Esophagus mucosa (tissue), 1 donor: ENCODE results near the gene KRT80. TPM values are rescaled to one million over a fixed set of nuclear protein-coding genes. Genes with fewer than 3 reads are reported as not detected.

Experiments used
- ATAC-seq: fragments of 200-7000 bp; cut with Tn5 transposase; one replicate; pipeline ENCODE4 v1.9.1; 2020
- total RNA-seq: library from RNA; stranded (reverse); gene quantifications from one replicate; pipeline ENCODE4 v1.2.4, GENCODE V29; 2023
- donor health status: DM: yes; HTN: yes; CAD: no.

The KRT80 gene
- total RNA-seq, 1 donor from 2014 or later: 17.9 TPM

DNA sequence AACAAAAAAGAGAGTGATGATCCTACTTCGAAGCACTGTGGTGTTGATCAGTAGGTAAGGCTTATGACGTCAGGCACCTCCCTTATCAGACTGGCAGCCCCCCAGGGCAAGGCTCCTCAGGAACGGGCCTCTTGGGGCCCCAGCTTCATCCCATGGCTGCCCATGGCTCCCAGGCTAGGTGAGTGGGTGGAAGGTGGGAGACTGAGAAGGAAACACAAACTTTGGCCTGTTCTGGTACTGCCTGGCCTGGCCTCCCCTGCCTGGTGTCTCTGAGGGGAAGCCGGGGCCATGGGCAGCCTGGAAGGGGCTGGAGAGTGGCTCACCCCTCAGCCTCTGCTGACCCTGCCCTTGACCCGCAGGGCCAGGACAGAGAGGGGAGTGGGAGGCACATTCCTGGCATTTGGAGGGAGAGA is 38.9 kb downstream of the KRT80 start:
- no peak for ATAC-seq

DNA sequence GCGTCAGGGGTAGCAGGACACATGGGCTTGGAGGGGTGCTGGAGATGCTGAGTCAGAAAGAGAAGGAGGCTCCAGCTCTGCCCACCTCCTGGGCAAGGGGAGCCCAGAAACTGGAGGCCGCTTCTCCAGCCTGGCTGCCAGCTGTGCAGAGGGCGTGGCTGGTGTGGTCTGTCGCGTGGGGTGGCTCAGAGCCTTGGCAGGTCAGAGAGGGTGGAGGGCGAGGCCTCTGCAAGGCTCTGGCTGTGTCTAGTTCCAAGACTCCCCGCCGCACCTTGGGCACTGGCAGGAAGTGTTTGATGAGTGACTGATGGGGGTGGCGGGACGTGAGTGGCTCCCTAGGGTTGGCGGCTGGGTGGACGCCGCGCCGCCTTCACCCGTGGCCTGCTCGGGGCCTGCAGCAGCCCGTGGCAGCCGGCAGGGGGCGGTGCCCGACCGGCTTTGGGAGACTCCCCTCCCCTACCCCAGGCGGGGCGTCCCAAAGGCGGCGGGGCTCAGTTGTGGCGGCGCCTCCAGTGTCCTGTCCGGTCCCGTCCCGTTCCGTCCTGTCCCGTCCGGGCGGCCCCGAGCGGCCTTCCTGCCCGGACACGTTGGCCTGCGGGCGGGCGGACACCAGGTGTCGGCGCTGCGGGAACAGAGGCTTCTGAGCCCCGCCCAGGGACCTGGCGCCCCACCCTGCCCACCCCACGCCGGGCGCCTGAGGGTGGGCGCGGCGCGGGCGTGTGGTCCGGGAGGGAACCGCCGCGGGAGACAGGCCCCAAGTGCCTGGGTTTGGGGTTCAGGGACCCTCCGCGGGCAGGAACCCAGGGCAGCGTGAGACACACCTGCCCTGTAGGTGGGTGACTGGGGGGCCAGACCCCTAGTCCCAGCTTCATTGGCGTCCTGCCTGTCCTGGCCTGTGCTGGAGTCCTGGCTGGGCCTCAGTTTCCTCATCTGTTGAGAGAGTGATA is 39.7 kb downstream of the KRT80 start:
- peak; percentile 68 for ATAC-seq

DNA sequence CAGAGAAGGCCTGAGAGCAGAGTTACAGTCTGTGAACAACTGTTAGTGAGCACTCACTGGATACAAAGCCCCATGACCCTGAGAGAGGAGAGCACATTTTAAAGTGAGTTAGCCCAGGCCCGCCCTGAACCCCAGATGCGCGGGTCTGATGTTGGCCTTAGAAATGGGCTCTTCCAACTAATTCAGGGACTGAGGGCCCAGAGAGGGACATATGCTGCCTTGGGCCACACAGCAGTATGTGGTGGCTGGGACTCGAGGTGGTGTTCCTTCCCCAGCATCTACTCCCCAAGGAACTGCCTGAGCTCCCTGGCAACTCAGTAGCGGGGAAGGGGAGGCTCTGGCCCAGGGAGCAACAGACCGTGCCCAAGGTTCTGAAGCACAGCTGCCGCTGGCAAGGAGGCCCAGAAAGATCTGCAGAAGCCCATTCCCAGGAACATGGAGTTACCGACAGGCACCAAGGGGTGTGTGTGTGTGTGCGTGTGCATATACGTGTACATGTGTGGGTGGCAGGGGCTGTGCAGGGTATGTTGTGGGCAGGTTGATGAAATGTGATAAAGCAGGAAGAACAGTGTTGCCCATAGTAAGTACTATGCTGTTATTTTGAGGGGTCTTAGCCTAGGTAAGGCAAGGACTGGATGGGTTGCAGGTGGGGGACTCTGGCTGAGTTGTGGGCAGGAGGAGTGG is 40.5 kb downstream of the KRT80 start:
- ATAC-seq: no peak

DNA sequence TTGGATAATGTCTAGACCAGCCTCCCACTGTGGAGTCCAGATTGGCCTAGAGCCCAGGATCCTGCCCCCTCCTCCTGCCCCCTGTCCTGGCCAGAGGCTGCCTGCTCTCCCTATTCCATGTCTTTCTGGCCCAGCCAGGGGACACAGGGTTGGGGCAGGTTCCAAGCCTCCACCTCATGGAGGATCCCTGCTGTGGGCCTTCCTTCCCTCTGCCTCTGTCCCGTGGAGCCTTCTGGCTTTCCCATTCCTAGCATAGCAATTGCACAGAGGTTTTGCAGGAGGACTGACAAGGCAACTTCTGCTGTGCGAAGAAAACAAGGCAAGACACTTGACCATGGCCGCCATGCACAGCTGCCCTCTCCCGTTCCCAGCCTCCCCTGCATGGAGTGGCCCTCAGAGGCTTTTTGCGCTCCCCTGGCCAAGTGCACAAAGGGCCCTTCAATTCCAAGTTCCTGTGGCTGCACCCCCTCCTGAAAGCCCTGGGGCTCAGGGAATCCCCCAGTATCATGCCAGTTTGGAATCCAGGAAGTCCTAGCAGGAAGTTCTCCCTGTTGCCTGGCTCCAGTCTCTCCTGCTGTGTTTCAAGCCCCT is 42.1 kb downstream of the KRT80 start:
- ATAC-seq: no peak

DNA sequence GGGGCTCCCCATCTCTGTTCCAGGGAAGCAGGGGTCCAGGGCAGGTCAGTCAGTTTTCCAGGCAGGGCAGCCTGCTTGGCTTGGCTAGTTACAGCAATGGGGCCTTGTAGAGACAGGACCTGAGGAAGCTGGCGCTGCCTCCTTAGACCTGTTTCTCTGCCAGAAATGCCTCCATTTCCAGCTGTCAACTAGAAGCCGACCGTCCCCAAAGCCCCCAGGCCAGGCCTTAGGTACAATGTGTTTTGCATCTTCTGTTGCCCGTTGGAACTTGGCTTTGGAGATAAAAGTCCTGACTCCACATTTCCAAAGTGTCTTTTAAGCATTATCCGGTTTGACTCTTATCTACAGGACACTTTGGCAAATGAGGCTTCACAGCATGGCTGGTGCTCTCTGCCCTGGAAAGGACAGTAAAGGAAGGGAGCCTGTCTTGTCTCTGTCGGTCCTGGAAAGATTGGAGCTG is 42.6 kb downstream of the KRT80 start:
- no peak for ATAC-seq

DNA sequence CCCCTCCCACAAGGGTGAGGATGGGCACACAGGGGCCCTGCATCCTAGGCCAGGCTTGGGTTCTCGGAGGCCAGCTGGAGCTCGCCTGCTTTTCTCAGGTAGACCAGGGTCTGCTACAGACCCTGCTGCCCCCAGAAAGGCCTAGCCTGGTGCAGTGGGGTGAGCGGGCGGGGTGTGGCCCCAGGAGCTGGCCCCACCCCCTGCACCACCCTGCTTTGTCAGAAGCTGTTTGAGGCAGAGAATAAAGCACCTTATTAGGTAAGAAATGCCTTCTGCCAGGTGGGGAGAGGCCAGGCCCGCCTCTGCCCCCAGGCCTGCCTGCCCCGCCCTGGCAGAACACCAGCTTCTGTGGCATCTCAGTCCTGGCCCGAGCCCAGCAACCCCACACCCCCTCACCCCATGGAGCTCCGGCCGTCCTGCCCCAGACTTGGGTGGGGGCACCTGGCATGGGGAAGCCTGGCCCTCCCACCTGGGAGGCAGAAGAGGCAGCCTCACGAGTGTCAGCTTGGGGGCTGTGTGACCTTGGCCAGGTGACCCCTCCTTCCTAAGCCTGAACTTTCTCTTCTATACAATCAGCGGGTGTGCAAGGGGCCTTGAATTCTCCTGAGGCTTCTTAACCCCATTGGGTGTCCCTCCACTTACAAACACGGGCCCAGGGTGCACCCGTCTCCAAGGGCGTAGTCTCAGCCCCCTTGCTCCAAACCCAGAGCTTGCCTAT is 43.2 kb downstream of the KRT80 start:
- ATAC-seq: peak; percentile 67

DNA sequence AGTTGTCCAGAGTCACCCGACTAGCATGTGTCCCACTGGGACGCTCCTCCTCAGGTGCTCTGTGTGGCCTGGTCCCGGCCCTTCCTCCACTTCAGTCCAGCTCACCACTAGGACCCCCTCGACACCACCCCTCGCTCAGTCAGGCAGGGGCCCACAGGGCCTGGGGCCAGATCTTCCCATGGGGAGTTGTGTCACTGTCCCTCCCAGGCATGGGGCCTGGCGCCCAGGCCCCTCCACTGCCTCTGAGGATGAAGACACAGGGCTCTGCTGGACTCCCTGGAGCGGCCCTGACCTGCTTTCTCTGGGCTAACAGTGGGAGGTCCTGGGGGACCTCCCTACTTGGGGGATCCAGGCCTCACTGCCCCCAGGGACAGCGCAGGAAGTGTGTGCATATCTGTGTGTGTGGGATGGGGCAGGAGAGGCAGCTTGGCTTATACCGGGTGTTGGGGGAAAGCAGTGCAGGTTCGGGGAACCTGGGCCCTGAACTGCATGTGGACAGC is 43.8 kb downstream of the KRT80 start:
- ATAC-seq: no peak

DNA sequence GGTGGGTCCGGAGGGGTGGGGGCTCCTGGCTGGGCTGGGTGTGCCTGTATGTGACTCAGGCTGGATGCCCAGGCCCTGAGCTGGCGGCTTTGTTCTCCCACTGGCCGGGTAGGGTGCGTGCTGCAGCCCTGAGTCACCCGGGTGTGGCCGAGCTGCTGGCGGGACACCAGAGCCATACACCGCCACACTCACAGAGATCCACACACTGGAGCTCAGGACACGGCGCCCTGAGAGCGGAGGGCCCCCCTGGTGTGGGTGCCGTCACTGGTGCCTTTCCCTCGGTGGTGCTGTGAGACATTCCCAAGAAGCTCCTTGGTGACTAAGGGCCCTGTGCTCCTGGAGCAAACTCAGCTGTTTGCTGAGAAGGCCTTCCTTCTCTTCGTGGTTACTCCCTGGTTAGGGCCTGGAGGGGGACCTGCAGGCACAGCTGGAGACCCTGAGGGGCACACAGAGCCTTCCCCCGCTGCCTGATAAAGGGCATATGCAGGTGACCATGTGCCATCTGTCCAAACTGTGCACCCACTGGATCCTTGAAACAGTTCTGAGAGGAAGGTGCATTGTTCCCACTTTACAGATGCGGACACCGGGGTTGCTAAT is 44.3 kb downstream of the KRT80 start:
- ATAC-seq: peak; percentile 75

DNA sequence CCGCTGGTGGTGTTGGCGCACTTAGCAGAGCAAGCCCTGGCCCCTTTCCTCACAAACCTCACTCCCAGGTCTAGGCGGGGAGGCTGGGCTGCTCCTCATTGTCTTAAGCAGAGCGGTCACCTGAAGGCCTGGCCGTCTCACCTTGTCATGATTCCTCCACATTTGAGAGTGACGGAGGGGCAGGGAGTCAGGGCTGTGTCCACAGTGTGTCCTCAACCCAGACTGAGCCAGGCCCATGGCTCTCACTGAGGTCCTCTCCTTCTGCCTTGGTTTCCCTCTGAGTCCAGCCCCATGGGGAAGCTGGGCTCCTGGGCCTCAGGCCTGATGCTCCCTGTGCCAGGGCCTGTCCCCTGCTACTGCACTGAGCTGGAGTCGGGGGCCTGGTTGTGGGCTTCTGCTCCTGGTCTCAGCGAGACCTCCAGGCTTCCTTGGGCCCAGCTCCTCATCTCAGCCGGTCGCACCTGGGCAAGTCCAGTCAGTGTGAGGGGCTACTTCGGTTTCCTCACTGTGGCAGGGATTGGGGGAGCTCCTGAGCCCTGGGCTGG is 44.9 kb downstream of the KRT80 start:
- no peak for ATAC-seq

DNA sequence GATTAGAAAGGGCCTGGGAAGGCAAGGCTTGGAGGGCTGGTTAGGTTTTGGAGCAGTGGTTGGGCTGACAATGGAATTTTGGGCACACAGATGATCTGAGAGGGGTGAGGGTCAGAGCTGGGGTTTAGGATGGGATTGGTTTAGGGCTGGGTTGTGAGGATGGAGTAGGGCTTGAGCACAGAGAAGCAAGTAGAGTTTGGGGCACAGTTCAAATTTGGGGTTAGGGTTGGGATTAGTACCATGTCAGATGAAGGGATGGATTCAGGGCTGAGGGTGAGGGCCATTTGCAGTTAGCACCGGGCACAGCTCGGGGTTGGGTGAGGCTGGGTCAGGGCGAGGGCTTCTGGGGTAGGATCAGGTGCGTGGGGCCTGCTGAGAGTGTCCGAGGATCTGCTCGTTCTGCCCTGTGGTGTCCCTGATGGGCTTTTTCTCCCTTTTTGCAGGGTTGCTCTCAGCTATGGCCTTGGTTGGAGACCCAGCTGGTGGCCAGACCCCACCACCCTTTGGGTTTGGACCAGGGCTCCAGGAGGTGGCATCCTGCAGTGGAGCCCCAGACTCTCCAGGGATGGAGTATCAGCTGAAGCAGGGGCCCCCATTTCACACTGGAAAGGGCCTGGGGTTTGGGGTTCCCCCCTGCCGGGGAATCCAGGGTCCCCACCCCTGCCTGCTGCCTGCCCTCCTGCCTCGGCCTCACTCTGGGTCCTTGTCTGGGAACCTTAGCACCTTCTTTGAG is 45.6 kb downstream of the KRT80 start:
- no peak for ATAC-seq

DNA sequence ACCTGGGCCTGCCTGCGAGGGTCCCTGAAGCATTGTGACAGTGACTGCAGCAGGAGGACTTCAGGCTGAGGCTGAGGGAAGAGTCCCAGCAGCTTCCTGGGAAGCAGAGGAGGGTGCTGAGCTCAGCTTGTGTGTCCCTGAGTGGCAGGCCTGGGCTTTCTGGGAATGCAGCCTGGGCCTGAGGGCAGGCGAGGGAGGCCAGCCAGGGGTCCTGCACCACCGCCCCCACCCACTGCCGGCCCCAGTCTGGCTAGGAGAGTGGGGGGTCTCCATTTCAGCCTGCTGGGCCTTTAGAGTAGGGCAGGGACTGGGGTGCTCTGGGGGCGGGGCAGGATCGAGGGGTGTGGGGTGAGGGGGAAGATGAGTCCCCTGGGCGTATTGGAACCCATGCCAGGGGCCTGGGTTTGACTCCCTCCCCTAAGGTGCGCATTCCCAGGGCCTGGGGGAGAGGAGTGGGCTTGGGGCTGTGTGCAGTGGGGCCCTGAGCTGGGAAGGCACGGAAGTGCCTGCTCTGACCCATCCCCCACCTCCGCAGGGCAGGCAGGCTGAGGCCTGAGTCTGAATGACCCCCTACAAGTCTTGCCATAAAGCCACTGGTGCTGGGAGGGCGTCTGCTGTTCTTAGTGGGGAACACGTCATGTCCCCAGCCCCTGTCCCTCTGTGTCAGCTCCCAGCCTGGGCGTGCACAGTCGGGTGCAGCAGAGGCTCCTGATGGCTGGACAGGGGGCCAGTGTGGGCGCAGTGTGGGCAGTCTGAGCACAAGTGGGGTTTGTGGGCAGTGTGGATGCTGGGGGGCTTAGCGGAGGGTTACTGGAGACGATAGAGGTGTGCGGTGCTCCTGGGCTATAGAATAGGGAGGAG is 46.4 kb downstream of the KRT80 start:
- no peak for ATAC-seq

DNA sequence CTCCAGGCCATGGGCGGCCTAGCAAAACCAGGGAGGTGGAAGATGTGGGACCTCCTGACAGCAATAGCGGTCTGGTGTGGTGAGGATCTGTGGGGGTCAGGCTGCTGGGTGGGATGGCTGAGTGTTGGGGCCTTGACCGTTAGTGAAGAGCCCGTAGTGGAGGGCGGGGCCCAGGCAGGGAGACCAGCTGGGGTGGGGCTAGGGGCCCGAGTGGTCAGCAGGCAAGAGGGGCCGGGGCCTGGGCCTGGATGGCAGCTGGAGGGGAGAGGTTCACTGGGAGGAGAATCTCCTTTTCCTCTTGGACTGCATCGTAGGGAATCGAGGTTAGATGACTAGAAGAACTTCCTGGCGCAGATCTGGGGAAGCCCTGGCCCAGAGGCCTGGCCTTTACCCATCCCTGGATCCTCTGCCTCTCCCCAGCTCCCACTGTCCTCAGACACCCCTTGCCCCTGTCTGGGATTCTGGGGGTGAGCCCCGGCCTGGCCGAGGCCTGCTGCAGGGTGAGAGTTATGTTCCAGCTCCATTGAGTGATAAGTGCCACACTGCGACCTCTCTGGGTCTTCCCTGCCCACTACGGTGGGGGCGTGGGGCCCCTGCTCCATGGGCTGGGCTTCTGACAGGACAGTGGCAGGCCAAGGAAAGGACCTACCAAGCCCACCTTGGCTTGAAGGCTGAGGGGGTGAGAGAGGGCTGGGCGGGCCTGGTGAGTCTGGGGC is 47.1 kb downstream of the KRT80 start:
- ATAC-seq: no peak

DNA sequence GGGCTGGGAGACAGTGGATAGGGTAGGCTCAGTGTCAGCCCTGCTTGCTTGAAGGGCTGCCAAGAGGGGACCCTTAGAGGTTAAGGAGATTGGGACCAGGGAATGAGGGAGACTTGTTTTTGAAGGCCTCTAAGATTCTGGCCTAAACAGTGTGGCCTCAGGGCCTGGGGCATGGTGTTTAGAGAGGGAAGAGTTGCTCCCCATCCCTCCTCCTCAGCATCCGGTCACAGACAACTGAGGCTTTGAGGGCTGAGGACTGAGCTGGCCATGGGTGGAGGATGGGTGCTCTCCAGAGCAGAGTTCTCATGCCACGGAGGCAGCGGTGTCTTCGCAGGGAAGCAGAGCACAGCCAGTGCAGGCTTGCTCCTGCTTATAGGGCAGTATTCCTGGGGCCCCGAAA is 49.4 kb downstream of the KRT80 start:
- ATAC-seq: no peak

DNA sequence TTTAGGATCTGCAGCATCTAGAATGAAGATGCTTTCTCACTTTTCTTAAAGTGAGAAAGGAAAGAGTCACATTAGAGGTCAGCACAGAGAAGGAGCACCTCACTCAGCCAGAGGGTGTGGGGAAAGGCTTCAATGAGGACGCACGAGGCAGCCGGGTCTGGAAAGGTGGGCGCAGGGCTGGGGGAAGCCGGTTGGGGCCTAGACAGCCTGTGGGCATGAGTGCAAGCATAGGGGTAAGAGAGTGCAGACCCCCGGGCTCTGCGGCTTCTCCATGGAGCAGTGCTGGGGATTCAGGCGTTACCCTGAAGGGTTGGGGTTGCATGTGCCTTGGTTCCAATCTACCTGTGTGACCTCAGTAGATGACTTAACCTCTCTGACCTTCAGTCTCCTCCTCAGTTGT is 49.9 kb downstream of the KRT80 start:
- no peak for ATAC-seq

DNA sequence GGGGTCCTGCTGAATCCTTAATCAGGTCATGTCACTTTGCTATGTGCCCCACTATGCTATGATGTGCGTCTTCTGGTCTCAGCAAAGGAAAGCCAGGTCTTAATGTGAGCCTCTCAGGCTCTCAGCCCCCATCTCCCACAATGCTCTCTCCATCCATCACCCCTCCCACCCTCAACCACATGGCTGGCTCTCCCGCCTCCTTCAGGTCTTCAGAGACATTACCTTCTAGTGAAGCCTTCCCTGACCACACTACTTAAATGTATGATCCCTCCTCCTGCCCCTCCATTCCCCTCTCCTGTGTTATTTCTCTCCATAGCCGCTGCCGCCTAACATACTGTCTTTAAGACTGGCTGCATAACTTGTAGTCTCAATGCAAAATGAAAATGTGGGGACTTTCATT is 50.5 kb downstream of the KRT80 start:
- ATAC-seq: no peak

DNA sequence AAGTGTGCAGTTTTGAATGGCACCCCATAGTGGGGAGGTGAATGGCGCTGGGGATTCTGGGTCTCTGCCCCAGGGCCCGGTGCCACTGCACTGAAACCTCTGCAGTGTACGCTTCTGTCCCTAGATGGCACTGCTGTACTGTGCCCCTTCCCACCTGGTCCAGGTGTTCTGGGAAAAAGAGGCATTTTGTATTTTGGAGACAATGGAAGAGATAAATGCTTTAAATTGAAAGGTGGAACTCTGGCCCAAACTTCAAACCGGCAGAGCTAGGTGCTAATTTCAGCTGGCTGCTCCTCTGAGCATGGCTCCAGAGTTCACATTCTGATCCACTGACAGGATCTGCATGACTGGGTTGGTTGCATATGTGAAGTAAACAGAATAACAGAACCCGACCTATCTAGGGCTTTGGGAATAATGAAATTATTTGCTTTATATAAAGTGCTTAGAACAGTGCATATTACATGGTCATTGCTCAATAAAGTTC is 52.2 kb downstream of the KRT80 start:
- peak; percentile 50 for ATAC-seq

DNA sequence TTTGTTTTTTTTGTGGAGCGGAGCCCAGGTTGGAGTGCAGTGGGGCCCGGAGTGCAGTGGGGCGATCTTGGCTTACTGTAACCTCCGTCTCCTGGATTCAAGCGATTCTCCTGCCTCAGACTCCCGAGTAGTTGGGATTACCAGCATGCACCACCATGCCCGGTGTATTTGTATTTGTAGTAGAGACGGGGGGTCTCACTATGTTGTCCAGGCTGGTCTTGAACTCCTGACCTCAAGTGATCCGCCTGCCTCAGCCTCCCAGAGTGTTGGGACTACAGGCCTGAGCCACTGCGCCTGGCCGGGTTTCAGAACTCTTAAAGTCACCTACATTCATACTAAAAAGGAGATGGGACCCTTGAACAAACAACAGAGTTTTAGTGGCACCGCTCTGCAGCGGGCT is 52.7 kb downstream of the KRT80 start:
- no peak for ATAC-seq

DNA sequence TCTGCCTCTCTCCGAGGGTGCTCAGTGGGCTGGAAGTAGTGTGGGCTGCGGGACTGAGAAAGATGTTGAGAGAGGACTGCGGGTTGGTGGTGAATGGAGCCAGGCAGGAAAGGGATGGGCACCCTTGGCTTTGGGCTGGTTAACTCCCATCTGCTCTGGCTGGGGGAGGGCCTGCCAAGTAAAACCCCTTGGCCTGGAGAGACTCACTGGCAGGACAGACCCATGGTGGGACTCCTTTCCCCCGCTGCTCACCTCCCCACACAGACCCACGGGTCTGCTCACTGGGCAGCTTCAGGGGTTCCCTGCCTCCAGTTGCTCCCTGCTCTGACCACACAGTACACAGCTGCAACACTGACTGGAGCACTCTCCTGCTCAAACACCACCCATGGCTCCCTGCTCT is 54.1 kb downstream of the KRT80 start:
- ATAC-seq: no peak

DNA sequence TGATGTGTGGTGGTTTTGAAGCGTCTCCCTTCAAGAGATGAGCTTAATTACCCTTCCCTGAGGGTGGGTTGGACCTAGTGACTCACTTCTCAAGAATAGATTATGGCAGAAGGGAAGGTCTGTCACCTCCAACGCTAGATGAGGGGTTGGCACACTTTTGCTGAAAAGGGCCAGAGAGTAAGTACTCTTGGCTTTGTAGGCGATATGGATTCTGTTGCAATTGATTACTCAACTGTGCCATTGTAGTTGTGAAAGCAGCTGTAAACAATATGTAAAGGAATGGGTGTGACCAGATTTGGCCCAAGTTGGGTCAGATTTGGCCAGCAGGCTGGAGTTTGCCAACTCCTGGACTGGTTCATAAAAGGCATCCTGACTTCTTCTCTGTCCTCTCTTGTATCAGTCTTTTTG is 59.1 kb downstream of the KRT80 start:
- ATAC-seq: peak; percentile 57
